ENCODE results near the gene S100A6.

S100A6 gene

DNA sequence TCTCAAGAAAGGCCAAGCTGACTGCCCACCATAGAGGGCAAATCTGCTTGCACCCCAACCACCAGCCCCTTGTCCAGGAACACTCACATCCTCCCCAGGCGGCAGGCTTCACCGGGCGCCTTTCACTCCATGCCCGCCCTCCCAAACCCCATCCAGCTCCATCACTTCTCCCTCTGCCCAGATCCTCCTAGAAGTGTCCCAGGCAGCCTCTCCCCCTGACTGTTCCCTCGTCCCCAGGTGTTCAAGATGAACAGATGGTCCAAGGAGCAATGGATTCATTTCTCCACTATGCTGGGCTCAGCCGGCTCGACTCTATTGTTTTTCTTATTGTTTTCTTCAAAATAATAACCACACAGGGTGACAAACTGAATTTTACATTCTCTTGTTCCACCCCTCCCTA is 22.1 kb downstream of the S100A6 start:
- DNase-seq (ENCODE audit: low read depth, low spot score) = no peak
- H3K4me1 ChIP-seq (ENCODE audit: control insufficient read depth, insufficient read depth, low read length) = no peaks in the 10 kb centered on the region; the same call in 1 of the 2 replicates
- WGBS (ENCODE audit: insufficient coverage, insufficient read length) = no CpG with 5 or more reads among the region's 7 CpGs
- H3K9me3 ChIP-seq (ENCODE audit: control insufficient read depth, insufficient read depth, low read length) = no peaks in the 10 kb centered on the region
- no peak overlapping the region for H3K4me3 ChIP-seq (ENCODE audit: low read length)
- H3K27me3 ChIP-seq (ENCODE audit: control insufficient read depth, insufficient read depth, low read length) = no peaks in the 10 kb centered on the region; the same call in 1 of the 2 replicates
- no peak overlapping the region for H3K27ac ChIP-seq (ENCODE audit: low read length)
- H3K36me3 ChIP-seq (ENCODE audit: control insufficient read depth, insufficient read depth, low read length) = no peaks in the 10 kb centered on the region

DNA sequence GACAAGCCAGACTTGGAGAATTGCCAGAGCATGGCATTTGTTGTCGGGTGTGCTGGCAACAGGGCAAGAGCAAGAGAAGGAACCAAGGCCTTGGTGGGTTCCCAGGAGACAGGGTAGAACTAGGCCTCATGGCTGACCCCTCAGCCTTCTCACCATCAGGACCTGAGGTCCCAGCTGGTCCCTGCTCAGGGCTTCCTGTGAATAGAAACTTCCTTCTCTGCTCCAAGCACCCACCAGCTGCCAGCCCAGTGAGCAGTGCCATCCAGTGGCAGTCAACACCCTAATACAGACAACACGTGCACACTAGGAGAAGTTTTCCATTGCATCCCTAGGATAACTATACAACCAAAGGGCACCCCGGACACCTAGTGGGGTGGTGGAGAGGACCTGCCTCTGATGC is 22.8 kb downstream of the S100A6 start:
- no peak for DNase-seq (ENCODE audit: low read depth, low spot score)
- Histone ChIP-seq H3K4me1 (ENCODE audit: control insufficient read depth, insufficient read depth, low read length) (no peaks in the 10 kb centered on the region; the same call in 1 of the 2 replicates), H3K27me3 (ENCODE audit: control insufficient read depth, insufficient read depth, low read length) (no peaks in the 10 kb centered on the region; the same call in 1 of the 2 replicates), H3K27ac (ENCODE audit: low read length) (no peak overlapping the region), H3K36me3 (ENCODE audit: control insufficient read depth, insufficient read depth, low read length) (no peaks in the 10 kb centered on the region), H3K4me3 (ENCODE audit: low read length) (no peak overlapping the region), H3K9me3 (ENCODE audit: control insufficient read depth, insufficient read depth, low read length) (no peaks in the 10 kb centered on the region)
- no CpG with 5 or more reads among the region's 3 CpGs for WGBS (ENCODE audit: insufficient coverage, insufficient read length)

DNA sequence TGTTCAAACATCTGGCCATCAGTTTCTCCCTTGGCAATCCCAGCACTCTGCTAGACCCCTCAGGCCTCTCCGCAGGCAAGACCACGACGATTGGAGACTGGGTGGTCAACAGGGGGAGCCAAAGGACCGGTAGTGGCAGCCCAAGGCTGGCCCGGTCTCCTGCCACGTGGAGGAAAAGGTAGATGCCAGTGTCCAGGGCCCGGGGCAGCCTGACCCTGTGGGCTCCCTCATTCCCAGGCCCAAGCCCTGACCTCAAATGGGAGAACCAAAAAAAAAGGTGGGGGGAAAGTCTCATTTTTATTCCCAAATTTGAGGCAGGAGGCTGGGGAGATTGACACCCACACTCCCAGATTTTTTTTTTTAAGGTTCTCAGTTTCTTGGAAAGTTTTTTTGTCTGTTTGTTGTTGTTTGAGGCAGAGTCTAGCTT is 24.8 kb downstream of the S100A6 start:
- H3K4me3 ChIP-seq (ENCODE audit: low read length) = no peak overlapping the region
- H3K27me3 ChIP-seq (ENCODE audit: control insufficient read depth, insufficient read depth, low read length) = no peaks in the 10 kb centered on the region; the same call in 1 of the 2 replicates
- no peaks in the 10 kb centered on the region for H3K4me1 ChIP-seq (ENCODE audit: control insufficient read depth, insufficient read depth, low read length)
- H3K9me3 ChIP-seq (ENCODE audit: control insufficient read depth, insufficient read depth, low read length) = no peaks in the 10 kb centered on the region
- H3K27ac ChIP-seq (ENCODE audit: low read length) = no peak overlapping the region
- no CpG with 5 or more reads among the region's 7 CpGs for WGBS (ENCODE audit: insufficient coverage, insufficient read length)
- peak; percentile 61 for DNase-seq (ENCODE audit: low read depth, low spot score)
- no peaks in the 10 kb centered on the region for H3K36me3 ChIP-seq (ENCODE audit: control insufficient read depth, insufficient read depth, low read length)

DNA sequence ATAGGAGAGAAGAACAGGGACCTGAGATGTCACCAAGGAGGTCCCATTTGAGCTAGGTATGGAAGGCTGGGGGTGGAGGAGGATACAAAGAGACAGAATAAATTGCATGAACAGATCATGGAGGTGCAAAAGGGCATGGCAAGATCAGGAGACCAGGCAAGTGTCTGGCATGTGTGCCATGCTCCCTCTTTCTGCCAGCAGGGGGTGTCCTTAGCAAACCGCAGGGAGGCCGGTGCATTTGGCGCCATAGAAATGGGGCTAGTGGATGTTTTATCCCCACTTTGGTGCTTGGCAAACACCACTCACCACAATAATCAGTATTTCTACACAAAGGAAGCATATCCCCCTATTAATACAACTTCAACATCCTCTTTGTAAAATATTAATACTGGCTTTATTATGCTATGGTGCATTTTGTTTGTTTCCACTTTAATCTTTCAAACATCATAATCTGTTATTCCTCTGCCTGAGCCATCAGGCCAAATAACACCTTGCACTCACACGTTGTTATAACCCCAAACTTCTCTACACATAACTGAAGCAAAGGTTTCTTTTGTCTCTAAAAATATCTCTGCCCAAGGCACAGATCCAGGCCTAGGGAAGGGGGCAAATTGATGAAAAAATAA is 25.9 kb downstream of the S100A6 start:
- Histone ChIP-seq H3K36me3 (ENCODE audit: control insufficient read depth, insufficient read depth, low read length) (no peaks in the 10 kb centered on the region), H3K4me3 (ENCODE audit: low read length) (no peak overlapping the region), H3K27ac (ENCODE audit: low read length) (no peak overlapping the region), H3K9me3 (ENCODE audit: control insufficient read depth, insufficient read depth, low read length) (no peaks in the 10 kb centered on the region), H3K4me1 (ENCODE audit: control insufficient read depth, insufficient read depth, low read length) (no peaks in the 10 kb centered on the region), H3K27me3 (ENCODE audit: control insufficient read depth, insufficient read depth, low read length) (no peaks in the 10 kb centered on the region)
- no CpG with 5 or more reads among the region's 4 CpGs for WGBS (ENCODE audit: insufficient coverage, insufficient read length)
- DNase-seq (ENCODE audit: low read depth, low spot score) = no peak

DNA sequence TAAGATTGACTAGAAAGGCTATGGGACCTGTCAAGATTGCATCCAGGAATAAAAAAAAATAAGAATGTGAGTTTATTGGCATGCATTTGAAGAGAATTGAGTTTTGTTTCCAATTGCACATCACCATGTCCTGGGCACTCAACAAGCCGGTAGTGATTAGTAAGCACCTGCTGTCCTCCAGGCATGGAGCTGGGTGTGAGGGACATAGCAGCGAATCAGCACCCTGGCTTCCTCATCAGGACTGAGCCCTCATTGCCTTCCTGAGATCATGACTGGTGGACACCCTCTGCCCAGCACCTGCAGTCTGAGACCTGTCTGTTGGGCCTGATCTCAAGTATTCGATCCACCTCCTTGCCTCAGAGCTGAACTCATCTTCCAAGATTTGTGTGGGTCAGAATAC is 26.8 kb downstream of the S100A6 start:
- Histone ChIP-seq H3K4me1 (ENCODE audit: control insufficient read depth, insufficient read depth, low read length) (no peaks in the 10 kb centered on the region), H3K9me3 (ENCODE audit: control insufficient read depth, insufficient read depth, low read length) (no peaks in the 10 kb centered on the region), H3K4me3 (ENCODE audit: low read length) (no peak overlapping the region), H3K27me3 (ENCODE audit: control insufficient read depth, insufficient read depth, low read length) (no peaks in the 10 kb centered on the region), H3K36me3 (ENCODE audit: control insufficient read depth, insufficient read depth, low read length) (no peaks in the 10 kb centered on the region), H3K27ac (ENCODE audit: low read length) (no peak overlapping the region)
- no peak for DNase-seq (ENCODE audit: low read depth, low spot score)
- no CpG with 5 or more reads among the region's 3 CpGs for WGBS (ENCODE audit: insufficient coverage, insufficient read length)

DNA sequence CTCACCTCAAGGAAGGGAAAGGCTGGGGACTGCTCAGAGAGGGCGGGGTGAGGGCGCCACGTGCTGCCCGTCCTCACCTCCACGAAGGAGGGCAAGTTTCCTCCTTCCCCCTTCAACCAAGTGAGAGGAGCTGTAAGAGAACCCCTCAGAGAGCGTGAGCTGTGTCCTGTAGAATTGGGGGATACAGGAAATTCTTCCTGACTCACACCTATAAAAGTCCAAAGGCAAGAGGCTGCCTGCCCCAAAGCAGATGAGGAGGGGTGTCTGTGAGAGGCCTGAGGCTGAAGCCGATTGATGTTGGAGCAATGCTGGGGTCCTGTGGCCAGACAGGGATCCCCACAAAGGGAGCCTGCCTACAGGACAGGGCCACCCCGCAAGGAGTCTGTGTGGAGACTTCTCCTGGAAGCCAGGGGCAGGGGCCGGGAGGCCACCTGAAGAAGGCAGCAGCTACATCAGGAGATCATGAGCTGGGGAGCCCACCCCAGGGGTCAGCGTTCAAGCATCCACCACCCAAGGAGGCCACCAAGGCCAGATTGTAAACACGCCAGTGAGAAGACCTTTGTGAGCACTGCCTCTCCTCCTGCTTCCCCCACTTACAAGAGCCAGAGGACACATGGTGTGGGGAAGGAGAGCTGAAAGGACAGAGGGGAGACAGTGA is 27.7 kb downstream of the S100A6 start:
- Histone ChIP-seq H3K36me3 (ENCODE audit: control insufficient read depth, insufficient read depth, low read length) (no peaks in the 10 kb centered on the region), H3K27ac (ENCODE audit: low read length) (no peak overlapping the region), H3K27me3 (ENCODE audit: control insufficient read depth, insufficient read depth, low read length) (no peaks in the 10 kb centered on the region), H3K4me3 (ENCODE audit: low read length) (no peak overlapping the region), H3K9me3 (ENCODE audit: control insufficient read depth, insufficient read depth, low read length) (no peaks in the 10 kb centered on the region), H3K4me1 (ENCODE audit: control insufficient read depth, insufficient read depth, low read length) (no peaks in the 10 kb centered on the region)
- no peak for DNase-seq (ENCODE audit: low read depth, low spot score)
- no CpG with 5 or more reads among the region's 11 CpGs for WGBS (ENCODE audit: insufficient coverage, insufficient read length)

DNA sequence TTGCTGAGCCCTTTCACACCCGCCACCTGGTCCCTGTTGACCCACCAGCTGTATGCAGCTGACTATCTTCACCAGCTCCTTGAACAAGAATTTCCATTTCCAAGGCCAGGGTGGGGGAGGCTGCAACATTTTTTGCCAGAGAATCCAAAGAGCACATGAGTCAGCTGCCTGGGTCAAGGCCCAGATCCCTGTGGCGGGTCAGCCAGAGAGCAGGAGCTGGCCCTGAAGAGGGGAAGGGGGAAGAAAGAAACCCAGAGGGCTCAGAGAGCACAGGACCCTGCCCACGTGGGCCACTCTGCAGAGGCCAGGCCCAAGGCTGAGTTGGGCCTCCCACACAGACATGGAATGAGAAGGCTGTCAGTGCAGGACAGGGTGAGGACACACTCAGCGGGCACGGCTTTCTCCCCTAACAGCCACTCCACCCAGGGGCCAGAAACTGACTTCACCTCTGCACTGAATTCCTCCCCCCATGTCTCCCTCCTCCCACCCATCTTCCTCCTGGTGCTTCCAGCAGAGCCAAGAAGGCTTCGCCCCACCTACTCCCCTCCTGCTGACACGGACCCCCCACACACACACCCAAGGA is 28.9 kb downstream of the S100A6 start:
- Histone ChIP-seq H3K27ac (ENCODE audit: low read length) (no peak overlapping the region), H3K9me3 (ENCODE audit: control insufficient read depth, insufficient read depth, low read length) (no peaks in the 10 kb centered on the region), H3K4me3 (ENCODE audit: low read length) (no peak overlapping the region), H3K27me3 (ENCODE audit: control insufficient read depth, insufficient read depth, low read length) (no peaks in the 10 kb centered on the region), H3K4me1 (ENCODE audit: control insufficient read depth, insufficient read depth, low read length) (no peaks in the 10 kb centered on the region), H3K36me3 (ENCODE audit: control insufficient read depth, insufficient read depth, low read length) (no peaks in the 10 kb centered on the region)
- WGBS (ENCODE audit: insufficient coverage, insufficient read length) = no CpG with 5 or more reads among the region's 7 CpGs
- DNase-seq (ENCODE audit: low read depth, low spot score) = no peak

DNA sequence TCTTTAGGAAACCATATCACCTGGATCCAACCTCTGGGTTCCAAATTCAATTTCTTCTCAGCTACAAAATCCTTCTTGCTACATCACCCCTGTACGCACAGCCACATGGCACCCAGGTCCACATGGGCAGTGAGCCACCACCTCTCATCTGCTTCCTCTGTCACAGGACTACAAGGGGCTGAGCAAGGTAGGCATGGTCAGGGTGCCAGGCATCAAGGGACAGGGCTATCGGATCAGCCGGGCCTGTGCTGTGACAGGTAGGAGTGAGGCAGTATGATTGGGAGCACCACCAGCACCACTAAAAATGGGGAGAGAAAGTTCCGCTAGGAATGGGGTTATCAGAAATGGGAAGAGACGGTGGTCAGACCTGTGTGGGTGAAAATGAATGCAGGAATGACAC is 29.4 kb downstream of the S100A6 start:
- Histone ChIP-seq H3K27me3 (ENCODE audit: control insufficient read depth, insufficient read depth, low read length) (no peaks in the 10 kb centered on the region), H3K27ac (ENCODE audit: low read length) (no peak overlapping the region), H3K36me3 (ENCODE audit: control insufficient read depth, insufficient read depth, low read length) (no peaks in the 10 kb centered on the region), H3K4me3 (ENCODE audit: low read length) (no peak overlapping the region), H3K9me3 (ENCODE audit: control insufficient read depth, insufficient read depth, low read length) (no peaks in the 10 kb centered on the region), H3K4me1 (ENCODE audit: control insufficient read depth, insufficient read depth, low read length) (no peaks in the 10 kb centered on the region)
- no peak for DNase-seq (ENCODE audit: low read depth, low spot score)
- WGBS (ENCODE audit: insufficient coverage, insufficient read length) = no CpG with 5 or more reads among the region's 5 CpGs

DNA sequence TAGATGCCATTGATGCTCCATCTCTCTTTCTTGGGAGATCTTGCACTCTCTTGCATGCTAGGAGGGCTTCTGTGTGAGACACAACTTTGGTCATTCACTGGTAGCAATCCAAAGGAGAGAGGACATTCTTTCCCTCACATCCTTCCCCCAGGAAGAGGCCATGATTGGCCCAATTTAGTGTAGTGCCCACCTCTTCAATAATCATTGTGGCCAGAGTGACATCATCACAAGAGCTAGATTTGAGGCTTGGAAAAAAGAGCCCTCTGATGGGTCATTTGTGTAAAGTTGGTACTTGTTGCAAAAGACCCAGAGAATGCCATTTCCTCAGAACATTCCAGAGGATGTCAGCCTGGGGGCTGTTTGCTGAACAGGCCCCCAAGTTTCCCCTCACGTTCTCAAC is 30.2 kb downstream of the S100A6 start:
- H3K4me3 ChIP-seq (ENCODE audit: low read length) = no peak overlapping the region
- H3K27ac ChIP-seq (ENCODE audit: low read length) = no peak overlapping the region
- no peaks in the 10 kb centered on the region for H3K27me3 ChIP-seq (ENCODE audit: control insufficient read depth, insufficient read depth, low read length)
- WGBS (ENCODE audit: insufficient coverage, insufficient read length) = no CpG with 5 or more reads among the region's 1 CpG
- no peaks in the 10 kb centered on the region for H3K36me3 ChIP-seq (ENCODE audit: control insufficient read depth, insufficient read depth, low read length)
- H3K9me3 ChIP-seq (ENCODE audit: control insufficient read depth, insufficient read depth, low read length) = no peaks in the 10 kb centered on the region
- DNase-seq (ENCODE audit: low read depth, low spot score) = no peak
- H3K4me1 ChIP-seq (ENCODE audit: control insufficient read depth, insufficient read depth, low read length) = no peaks in the 10 kb centered on the region

DNA sequence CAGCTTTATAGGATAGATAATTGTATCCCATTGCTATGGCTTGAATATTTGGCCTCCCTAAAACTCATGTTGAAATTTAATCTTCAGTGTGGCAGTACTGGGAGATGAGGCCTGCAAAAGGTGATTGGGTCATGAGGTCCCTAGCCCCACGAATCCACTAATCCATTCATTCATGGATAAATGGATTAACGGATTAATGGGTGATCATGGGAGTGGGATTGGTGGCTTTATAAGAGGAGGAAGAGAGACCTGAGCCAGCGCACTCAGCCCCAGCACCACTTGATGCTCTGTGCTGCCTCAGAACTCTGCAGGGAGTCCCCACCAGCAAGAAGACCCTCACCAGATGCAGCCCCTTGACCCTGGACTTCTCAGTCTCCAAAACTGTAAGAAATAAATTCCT is 32.0 kb downstream of the S100A6 start:
- no peak overlapping the region for H3K27ac ChIP-seq (ENCODE audit: low read length)
- WGBS (ENCODE audit: insufficient coverage, insufficient read length) = no CpG with 5 or more reads among the region's 3 CpGs
- no peak for DNase-seq (ENCODE audit: low read depth, low spot score)
- H3K9me3 ChIP-seq (ENCODE audit: control insufficient read depth, insufficient read depth, low read length) = no peaks in the 10 kb centered on the region
- no peaks in the 10 kb centered on the region for H3K4me1 ChIP-seq (ENCODE audit: control insufficient read depth, insufficient read depth, low read length)
- H3K27me3 ChIP-seq (ENCODE audit: control insufficient read depth, insufficient read depth, low read length) = no peaks in the 10 kb centered on the region
- no peaks in the 10 kb centered on the region for H3K36me3 ChIP-seq (ENCODE audit: control insufficient read depth, insufficient read depth, low read length)
- no peak overlapping the region for H3K4me3 ChIP-seq (ENCODE audit: low read length)

Measured in iPS DF 6.9 (cell line).